GM19328 (cell line): ENCODE data around the gene EZH1.
"Not testable (repeated sequence)": the region's sequence is repeated elsewhere in the genome, so short reads cannot be mapped to it uniquely, and the experiment has no call there.

Experiments
- ATAC-seq: cut with Tn5 transposase; IDR thresholded peaks from one replicate; pipeline ENCODE4 v1.9.1; 2021; ENCODE audit warnings: mild to moderate bottlenecking, moderate library complexity; ENCODE audit not compliant: unreplicated experiment

Gene EZH1

DNA sequence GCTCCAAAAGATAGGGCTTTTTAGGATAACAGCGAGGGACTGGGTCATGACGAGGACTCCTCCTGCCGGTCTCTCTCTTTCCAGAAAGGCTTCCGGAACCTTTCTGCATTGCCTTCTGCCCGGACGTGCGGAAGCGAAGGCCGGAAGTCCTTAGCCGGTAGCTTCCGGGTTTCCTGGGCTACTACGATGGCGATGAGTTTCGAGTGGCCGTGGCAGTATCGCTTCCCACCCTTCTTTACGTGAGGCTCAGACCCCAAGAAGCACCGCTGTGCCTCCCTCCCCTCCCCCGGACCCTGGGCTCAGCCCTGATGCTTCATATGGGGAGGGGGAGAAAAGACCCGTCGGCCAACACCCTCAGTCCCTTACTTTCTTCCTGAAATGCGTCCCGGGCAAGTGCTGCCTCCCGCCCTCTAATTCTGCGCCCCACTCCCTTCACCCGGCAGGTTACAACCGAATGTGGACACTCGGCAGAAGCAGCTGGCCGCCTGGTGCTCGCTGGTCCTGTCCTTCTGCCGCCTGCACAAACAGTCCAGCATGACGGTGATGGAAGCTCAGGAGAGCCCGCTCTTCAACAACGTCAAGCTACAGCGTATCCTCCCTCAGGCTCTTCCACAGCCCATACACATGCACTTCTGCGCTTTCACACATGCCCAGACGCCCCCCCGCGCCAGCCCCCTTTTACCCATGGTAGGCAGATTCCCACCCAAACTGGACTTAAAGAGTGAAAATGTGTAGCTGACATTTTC is 28.6 kb upstream of the EZH1 start, which contains the start of gene VPS25:
Gene VPS25, plus strand, starts transcription at position 160 of the 746 bp plus-strand sequence. Its CDS starts 27 bp downstream, at position 187.
- ATAC-seq: no peak

DNA sequence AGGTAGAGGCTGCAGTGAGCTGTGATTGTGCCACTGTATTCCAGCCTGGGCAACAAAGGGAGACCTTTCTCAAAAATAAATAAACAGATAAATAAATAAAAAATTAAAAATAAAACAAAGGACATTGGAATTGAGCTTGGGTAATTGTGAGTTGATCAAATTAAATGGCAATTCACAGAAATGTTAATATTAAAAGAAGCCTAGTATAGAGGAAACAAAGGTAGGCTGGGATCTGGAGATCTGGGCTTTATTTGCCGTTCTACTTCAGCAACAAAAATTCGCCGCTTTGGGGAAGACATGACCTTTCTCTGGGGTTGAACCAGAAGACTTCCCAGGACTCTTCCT is 28.1 kb upstream of the EZH1 start:
- ATAC-seq: no peak

DNA sequence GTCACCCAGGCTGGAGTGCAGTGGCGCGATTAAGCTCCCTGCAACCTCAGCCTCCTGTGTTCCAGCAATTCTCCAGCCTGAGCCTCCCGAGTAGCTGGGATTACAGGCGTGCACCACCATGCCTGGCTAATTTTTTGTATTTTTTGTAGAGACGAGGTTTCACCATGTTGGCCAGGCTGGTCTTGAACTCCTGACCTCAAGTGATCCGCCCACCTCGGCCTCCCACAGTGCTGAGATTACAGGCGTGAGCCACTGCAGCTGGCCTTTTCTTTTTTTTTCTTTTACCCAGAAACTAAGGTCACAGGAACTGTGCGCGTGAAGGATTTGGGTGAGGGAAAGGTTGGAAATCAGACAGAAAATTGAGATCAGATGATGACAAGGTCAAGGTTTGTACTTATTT is 25.1 kb upstream of the EZH1 start:
- not testable (repeated sequence) for ATAC-seq

DNA sequence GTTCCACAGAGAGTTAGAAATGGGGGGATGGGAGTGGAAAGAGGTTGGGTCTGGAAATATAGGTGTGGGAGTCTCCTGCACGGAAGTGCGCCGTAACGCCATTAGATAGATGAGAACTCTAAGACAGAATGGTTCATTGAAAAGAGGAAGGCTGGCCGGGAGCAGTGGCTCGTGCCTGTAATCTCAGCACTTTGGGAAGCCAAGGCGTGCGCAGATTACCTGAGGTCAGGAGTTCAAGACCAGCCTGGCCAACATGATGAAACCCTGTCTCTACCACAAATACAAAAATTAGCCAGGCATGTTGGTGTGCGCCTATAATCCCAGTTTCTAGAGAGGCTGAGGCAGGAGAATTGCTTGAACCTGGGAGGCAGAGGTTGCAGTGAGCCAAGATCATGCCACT is 23.2 kb upstream of the EZH1 start:
- not testable (repeated sequence) for ATAC-seq

DNA sequence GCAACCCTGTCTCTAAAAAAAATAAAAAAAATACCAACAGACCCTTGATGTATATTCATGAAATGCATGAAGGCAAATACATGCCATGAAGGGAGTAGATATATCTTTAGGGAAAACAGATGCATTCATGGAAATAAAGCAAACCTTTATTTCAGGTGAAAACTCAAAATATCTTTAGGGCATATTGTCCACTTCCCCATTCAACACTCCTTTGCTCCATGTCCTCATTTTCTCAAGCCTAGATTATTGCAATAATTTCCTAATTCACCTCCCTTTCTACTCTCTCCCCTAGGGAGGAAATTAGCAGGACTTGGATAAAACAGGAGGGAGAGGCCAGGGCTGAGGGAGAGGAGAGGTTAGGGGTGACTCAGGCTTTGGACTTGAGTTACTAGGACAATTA is 22.7 kb upstream of the EZH1 start:
- no peak for ATAC-seq

DNA sequence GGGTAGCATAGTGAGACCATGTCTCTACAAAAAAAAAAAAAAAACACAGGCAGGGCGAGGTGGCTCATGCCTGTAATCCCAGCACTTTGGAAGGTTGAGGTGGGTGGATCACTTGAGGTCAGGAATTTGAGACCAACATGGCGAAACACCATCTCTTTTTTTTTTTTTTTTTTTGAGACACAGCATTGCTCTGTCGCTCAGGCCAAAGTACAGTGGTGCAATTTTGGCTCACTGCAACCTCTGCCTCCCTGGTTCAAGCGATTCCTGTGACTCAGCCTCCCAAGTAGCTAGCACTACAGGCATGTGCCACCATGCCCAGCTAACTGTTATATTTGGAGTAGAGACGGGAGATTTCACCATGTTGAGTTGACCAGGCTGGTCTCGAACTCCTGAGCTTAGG is 21.3 kb upstream of the EZH1 start:
- ATAC-seq: no peak

DNA sequence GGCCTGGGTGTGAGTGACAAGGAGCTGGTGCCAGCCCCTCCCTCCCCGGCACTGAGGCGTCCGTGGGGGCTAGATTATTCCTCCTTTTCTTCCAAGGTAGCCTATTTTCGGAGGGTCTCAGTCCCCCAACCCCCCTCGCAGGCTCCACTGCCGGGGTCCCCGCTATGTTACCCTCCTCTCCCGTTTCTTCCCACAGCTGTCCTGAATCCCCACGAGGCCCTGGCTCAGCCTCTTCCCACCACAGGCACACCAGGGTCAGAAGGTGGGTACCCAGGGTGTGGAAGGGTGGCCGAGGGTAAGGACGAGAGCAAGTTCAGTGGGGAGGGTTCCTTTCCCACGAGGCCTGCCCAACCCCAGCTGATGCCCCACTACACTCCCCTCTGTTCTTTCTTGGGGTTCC is 16.8 kb upstream of the EZH1 start:
- no peak for ATAC-seq

DNA sequence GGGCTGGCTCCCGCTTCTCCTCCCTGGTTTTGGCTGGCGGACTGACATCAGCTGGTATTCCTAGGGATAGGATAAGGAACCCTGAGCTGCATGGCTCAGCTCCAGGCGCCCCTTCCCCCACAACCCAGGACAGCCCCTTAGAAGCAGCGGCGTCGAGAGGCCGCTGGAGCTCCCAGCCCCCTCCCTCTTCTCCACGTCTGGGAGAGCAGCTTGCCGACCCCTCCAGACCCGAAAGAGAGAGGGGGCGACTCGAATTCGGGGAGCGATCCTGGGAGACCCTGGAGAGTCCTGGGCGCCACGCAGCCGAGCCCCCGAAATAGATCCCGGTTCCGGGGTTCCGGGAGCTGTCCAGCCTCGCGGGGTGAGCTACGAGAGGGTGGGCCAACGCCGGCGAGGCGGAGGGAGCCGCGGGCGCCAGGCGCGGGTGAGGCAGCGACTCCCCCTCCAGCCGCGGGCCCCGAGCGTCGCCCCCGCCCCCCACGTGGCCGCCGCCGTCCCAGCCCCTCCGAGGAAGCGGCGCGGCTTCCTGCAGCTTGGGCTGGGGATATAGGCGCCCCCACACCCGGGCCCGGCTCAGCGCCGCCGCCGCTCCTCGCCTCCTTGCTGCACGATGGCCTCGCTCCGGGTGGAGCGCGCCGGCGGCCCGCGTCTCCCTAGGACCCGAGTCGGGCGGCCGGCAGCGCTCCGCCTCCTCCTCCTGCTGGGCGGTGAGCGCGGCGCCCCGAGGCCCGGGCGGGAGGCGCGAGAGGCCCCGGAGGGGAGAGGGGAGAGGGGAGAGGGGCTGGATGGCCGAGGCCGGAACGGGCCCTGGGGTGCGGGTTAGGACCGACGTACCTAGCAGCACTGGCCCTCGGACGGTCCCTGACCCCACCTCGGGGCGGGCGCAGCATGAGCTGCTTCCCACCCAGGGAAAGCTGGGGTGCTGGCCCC is 16.1 kb upstream of the EZH1 start, which contains the start of gene RAMP2:
Gene RAMP2, plus strand, starts transcription at position 576 of the 930 bp plus-strand sequence. Its CDS starts 35 bp downstream, at position 611.
- ATAC-seq: no peak

DNA sequence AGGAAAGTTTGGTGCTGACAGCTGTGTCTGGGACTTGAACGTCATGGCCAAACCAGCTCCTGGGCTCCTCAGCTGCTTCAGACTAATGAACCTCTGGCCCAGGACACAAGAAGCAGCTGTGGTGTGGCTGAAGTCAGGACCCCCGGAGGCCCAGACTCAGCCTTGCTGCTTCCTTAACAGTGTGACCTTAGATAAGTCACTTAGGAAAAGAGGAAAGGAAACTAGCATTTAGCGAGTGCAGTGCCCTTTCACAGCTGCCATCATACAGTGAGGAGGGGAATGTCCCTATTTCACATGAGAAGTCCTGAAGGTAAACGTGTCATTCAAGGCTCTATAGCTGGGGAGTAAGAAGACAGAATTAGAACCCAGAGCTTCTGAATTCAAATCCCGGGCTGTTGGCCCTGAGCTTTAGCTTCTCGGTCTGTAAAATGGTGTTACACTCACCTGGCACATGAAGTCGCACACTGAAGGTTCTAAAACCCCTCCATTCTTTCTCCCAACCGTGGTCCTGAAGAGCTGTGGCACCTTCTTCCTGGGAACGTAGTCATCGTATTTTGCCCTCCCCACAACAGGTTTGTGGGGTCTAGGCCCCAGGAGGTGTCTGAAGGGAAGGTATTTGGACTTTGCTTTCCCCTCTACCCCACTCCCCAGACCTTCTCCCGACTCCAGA is 15.3 kb upstream of the EZH1 start:
- ATAC-seq: no peak

DNA sequence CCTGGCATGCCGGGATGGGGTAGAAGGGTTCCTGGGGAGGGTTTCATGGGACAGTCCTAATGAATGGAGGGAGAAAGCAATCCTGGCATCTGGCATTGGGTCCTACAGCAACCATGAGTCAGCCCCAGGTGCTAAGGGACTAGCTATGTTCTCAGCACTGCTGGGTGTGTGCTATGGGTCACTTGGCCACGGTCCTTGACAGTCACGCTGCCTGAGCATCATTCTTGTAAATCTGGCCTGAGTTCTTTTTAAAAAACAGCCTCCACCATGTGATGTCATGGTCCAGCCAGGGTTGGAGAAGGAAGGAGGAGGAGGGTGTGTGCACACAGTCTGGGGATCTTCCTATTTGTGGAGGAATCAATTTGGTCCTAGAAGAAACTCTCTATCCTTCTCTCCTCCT is 9.9 kb upstream of the EZH1 start:
- no peak for ATAC-seq

DNA sequence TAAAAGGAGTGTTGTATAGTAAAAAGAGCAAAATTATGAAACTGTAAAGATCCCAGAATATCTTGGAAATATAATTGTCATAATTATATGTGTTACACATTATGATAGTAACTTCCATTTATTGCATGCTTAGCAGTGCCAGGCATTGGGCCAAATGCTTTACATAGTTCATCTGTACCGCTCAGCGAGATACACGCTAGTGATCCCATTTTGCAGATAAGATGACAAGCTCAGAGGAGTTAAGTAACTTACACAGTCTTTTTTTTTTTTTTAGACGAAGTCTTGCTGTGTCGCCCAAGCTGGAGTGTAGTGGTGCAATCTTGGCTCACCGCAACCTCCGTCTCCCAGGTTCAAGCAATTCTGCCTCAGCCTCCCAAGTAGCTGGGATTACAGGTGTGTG is 6.8 kb upstream of the EZH1 start:
- ATAC-seq: no peak

DNA sequence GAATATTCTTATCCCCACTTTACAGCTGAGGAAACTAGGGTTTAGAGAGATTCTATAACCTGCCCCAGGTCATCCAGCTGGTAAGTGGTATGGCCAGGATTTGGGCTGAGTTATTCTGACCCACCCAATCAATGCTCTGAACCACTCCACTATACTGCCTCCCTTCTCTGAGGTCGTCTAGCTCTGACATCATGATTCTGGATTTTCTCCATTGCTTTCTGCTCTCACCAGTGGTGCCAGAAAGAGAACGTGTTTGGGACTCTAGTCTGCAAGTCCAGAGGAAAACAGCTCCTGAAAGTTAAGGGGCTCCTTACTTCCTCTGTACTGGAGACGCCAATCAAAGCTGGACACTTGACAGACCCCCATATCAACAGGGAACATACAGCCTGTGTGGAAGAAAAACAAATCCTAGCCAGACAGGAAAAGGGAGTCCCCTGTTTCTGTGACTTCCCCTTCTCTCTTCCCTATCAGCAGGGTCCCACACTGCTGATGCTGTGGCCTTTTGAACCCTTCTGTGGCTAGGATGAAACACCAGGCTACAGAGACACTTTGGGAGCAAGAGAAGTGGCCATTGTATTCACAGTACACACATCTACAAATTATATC is 6.0 kb upstream of the EZH1 start:
- no peak for ATAC-seq

DNA sequence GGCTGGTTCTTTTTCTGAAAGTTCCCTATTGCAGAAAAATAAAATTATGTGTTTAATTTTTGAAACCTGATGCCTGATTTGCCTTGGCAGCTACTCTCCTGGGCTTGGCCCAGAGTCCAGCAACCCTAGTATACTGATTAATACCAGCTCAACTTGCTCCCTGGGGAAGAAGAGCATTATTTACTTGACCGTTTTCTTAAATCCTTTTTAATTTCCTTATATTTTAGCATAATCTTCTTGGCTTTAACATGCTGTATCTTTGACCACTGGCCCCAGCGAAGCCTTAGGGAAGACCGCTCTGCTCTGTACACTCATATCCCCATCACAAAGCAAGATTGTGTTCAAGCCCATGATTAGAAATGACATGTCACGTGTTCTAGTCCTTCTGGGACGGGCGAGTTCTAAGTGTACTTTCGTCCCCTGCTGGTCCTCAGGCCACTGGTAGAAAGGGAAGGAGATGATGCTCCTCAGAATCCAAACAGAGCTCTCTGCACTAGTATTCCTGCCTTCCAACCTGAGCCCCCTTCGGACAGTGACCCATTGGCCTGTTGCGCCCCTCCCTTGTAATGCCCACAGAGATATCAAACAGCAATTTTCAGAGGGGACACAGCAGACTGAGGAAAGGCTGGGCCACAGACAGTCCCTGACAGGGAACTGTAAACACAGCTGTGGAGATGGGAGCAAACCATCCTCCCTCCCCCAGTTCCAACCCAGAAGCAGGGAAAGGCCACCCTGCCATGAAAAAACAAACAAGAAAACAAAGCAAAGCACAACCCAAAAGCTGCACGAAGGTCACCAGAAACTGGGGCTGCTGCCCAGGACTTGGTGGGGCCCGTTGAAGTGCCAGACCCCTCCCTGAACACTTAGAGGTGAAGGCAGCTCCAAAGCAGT is 4.3 kb upstream of the EZH1 start:
- no peak for ATAC-seq

DNA sequence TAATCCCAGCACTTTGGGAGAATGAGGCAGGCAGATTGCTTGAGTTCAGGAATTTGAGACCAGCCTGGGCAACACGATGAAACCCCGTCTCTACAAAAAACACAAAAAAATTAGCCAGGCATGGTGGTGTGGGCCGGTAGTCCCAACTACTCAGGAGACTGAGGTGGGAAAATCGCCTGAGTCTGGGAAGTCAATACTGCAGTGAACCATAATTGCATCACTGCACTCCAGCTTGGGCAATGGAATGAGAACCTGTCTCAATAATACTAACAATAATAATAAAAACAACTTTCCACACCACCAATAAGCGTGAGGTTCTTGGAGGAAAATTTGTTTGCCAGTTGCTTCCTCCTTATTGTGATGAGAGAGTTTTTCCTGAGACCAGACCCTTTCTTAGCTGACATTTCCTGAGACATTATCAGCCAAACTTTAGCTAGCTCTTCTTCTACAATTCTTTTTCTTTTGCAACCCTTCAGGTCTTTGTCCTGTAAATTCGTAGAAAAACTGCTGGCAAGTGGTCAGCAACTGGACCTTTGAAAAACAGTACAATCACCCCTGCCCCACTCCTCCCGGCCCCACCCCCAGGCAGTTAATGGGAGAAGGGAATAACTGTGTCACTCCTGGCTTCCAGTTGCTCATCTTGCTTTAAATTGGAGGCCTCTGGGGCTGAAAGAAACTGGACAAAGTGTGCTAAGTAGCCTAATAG is 3.5 kb upstream of the EZH1 start:
- ATAC-seq: no peak

DNA sequence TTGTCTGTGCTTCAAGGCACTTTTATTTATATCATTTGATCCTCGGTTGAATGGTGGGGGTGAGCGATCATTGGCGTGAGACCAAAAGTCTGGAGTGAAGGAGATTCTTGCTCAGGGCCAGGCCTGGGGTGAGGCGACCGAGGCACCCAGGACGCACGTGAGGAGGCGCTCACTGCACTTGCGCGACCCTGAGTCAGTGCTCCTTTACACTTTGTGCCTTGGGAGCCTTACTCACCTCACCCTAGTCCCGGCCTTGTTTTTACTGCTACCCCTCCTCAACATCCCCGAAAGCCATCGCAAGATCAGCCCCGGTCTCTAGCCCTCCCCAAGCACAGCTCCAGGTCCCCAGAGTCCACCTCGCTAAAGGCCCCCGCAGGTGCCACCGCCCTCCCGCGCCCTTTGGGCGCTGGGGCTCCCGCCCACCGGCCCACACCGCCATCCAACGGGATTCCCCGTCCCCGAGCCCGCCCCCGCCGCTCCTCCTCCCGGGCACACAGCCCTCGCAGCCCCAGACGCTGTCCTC is 496 bp downstream of the EZH1 start:
- ATAC-seq: peak; percentile 51

DNA sequence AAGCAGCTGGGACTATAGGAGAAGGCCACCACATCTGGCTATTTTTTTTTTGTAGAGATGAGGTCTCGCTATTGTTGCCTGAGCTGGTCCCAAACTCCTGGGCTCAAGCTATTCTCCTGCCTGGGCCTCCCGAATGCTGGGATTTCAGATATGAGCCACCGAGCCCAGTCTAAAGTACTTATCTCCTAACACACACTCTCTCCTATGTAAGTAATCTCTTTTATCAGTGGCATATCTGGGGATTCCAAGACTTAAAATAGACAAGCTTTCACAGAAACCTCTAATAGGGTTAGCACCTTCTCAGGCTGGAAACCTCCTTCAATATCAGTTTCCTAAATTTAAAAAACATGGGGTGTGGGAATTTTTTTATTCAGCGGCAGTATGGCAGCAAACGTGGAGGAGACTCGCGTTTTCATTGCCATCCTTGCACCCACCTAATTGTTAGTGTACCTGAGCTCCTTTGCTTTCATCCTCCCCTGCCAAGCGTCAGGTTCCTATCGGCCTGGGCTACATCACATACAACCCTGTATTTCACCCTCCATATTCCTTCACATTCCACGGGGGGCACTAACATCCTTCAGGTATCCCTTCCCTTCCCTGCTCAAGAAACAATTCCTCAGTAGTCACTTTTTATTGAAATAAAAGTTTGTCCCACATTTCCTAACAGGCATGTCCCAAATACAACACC is 1.1 kb downstream of the EZH1 start:
- no peak for ATAC-seq

DNA sequence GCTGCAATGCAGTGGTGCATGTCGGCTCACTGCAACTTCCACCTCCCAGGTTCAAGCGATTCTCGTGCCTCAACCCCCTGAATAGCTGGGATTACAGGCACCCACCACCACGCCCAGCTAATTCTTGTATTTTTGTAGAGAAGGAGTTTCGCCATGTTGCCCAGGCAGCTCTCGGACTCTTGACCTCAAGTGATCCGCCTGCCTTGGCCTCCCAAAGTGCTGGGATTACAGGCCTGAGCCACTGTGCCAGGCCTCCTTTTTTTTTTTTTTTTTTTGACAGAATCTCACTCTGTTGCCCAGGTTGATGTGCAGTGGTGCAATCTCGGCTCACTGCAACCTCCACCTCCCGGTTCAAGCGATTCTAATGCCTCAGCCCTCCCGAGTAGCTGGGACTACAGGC is 1.9 kb downstream of the EZH1 start:
- not testable (repeated sequence) for ATAC-seq

DNA sequence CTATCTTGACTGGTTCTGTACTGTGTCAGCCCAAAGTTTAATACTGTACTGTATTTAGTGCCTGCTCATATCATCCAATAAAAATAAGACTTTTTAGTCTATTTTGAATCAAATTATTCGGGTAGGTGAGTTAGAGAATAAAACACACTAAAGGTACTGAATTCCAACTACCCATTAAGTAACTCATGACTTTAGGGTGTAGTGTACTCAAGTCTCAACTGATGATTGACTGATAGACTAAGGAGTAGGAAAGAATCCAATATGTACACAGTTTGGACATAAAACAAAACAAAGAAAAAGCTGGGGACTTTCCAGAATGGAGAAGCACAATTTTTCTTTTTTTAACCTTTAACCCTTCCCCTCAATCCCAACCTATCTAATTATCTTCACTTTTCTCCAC is 4.1 kb downstream of the EZH1 start:
- ATAC-seq: no peak

DNA sequence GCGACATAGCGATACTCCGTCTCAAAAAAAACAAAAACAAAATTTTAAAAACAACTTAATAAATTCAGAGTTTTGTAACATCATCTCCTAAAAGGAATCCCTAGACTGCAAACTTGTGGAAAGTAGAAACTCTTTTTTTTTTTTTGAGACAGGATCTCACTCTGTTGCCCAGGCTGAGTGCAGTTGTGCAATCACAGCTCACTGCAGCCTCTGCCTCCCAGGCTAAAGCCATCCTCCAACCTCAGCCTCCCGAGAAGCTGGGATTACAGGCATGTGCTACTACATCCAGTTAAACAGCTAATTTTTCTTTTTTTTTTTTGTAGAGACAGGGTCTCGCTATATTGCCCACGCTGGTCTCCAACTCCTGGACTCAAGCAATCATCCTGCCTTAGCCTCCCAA is 19.7 kb downstream of the EZH1 start:
- ATAC-seq: no peak
